Pancreas (tissue), 10 donors: ENCODE results near the gene LAIR2. TPM values are rescaled to one million over a fixed set of nuclear protein-coding genes. Genes with fewer than 3 reads are reported as not detected.

Source experiments
- ATAC-seq, 4 donors: fragments of 200-7000 bp; cut with Tn5 transposase; one replicate each; pipeline versions ENCODE4 v1.8.0 to v1.9.1; 2020; ENCODE audit warnings: mild to moderate bottlenecking in 4 of 4, moderate library complexity in 4 of 4
- DNase-seq, 6 donors: peaks; one replicate each; pipeline ENCODE4 v3.0.0-alpha.2; 2020
- FAIRE-seq: peaks from 2 replicates; lab custom pipeline; 2012; peaks lifted over from hg19 to GRCh38; lab: Jason Lieb, UNC
- H3K27ac ChIP-seq, 4 donors: fragments of 200-600 bp; sonication (generic); 1 replicate in 3 of 4; 2 replicates in 1 of 4; pipeline versions ENCODE4 v1.5.0 to v1.8.0; 2020
- H3K27me3 ChIP-seq, 4 donors: fragments of 200-600 bp; one replicate each; pipeline ENCODE4 v1.8.0; 2021
- H3K36me3 ChIP-seq, 3 donors: fragments of 200-600 bp; sonication (generic) in 1 of 3; one replicate each; pipeline versions ENCODE4 v1.5.0 to v1.8.0; 2020 to 2021
- H3K4me1 ChIP-seq, 3 donors: fragments of 200-600 bp; one replicate each; pipeline ENCODE4 v1.8.0; 2021
- H3K4me3 ChIP-seq, 4 donors: fragments of 200-600 bp; sonication (generic) in 2 of 4; one replicate each; pipeline versions ENCODE4 v1.5.0 to v1.8.0; 2020 to 2021
- H3K9me3 ChIP-seq, 4 donors: fragments of 200-600 bp; one replicate each; pipeline ENCODE4 v1.8.0; 2021
- WGBS, 2 donors: extraction: QIAGEN DNeasy Blood & Tissue Kit; methylation state at CpG; one replicate each; pipeline ENCODE4 v1.1.7; 2013; 5-methylcytosine and 5-hydroxymethylcytosine counted together
- intact Hi-C, 3 donors: fragments of 100-400 bp; cut with DNase I; formaldehyde crosslinking; loops; one replicate each; pipeline versions ENCODE4 v1.11.1 to v1.14.2; 2022
- polyA plus RNA-seq, 2 donors: library from polyadenylated mRNA; stranded (reverse); fragments of 200-250 nt; gene quantifications; one replicate each; pipeline ENCODE4 v1.2.3, GENCODE V29; 2013
- total RNA-seq, 6 donors: library from RNA; stranded (reverse); fragmentation: NEBNext Ultra II Directional in 4 of 6; extraction: Animal tissue kit (Norgen Biotek cat#: 25700) in 4 of 6; gene quantifications; one replicate each; pipeline versions ENCODE4 v1.2.1 to v1.2.4, GENCODE V29; 2021 to 2023
- TF ChIP-seq, protein P1 (sequence below), 4 donors: fragments of 200-600 bp; sonication (generic) in 3 of 4; IDR thresholded peaks; one replicate each; pipeline versions ENCODE4 v1.5.0 to v1.8.0; 2021; ENCODE audit warnings: antibody characterized with exemption in 4 of 4
- donor health status: healthy with polysubstance abuse.
- donor health status: DM: no; HTN: no; CAD: no; lungs with moderate emphysema.
- donor health status: DM: no; HTN: no; CAD: no.
- donor health status: control.
- donor health status: control.
- donor health status: Bipolar disorder and iron deficiency.
- donor health status: DM: yes; HTN: yes; CAD: no.
- donor health status: DM: no; HTN: no; CAD: no.
- donor health status: DM: no; HTN: no; CAD: no.
- donor health status: DM: yes; HTN: yes; CAD: no.

LAIR2 gene
- total and polyA plus RNA-seq, 8 donors = not detected

- peaks cover 22 to 92% (median 74%) of the 10 kb centered on the region in 3 donors for H3K36me3 ChIP-seq
- 92 to 93% methylated on average over 38 to 40 of the region's 40 CpGs for WGBS, 2 donors
- no peak overlapping the region for H3K4me3 ChIP-seq
- peaks cover 27 to 43% (median 33%) of the 10 kb centered on the region in 3 donors for H3K4me1 ChIP-seq
- no peaks in the 10 kb centered on the region for H3K27me3 ChIP-seq
- FAIRE-seq = no peak
- H3K27ac ChIP-seq = no peak overlapping the region
- intact Hi-C loops = no loop called here
- no peak for ATAC-seq
- no peaks in the 10 kb centered on the region for H3K9me3 ChIP-seq
- TF ChIP-seq, protein P1, sequence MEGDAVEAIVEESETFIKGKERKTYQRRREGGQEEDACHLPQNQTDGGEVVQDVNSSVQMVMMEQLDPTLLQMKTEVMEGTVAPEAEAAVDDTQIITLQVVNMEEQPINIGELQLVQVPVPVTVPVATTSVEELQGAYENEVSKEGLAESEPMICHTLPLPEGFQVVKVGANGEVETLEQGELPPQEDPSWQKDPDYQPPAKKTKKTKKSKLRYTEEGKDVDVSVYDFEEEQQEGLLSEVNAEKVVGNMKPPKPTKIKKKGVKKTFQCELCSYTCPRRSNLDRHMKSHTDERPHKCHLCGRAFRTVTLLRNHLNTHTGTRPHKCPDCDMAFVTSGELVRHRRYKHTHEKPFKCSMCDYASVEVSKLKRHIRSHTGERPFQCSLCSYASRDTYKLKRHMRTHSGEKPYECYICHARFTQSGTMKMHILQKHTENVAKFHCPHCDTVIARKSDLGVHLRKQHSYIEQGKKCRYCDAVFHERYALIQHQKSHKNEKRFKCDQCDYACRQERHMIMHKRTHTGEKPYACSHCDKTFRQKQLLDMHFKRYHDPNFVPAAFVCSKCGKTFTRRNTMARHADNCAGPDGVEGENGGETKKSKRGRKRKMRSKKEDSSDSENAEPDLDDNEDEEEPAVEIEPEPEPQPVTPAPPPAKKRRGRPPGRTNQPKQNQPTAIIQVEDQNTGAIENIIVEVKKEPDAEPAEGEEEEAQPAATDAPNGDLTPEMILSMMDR (IDR thresholded peaks at IDR 0.05) = no peak
- peak in 2 of 6 donors; percentile 46 to 79 for DNase-seq
These were observed 46.7 kb upstream of the LAIR2 start for GRCh38 chr19:54455786-54456422.

GRCh38 chr19:54456423-54457373 lies 45.9 kb upstream of the LAIR2 start:
- no peak for ATAC-seq
- Histone ChIP-seq H3K36me3 (peaks cover 22 to 99% (median 79%) of the 10 kb centered on the region in 3 donors), H3K27ac (no peak overlapping the region), H3K9me3 (no peaks in the 10 kb centered on the region), H3K4me1 (peaks cover 23 to 43% (median 28%) of the 10 kb centered on the region in 3 donors), H3K27me3 (no peaks in the 10 kb centered on the region), H3K4me3 (no peak overlapping the region)
- DNase-seq = peak in 2 of 6 donors; percentile 33 to 78
- WGBS, 2 donors = 93 to 94% methylated on average over 51 of the region's 51 CpGs
- TF ChIP-seq, protein P1 (IDR thresholded peaks at IDR 0.05) = no peak
- intact Hi-C loops = no loop called here
- FAIRE-seq = no peak

GRCh38 chr19:54457773-54458647 lies 44.6 kb upstream of the LAIR2 start:
- Histone ChIP-seq H3K27me3 (no peaks in the 10 kb centered on the region), H3K36me3 (peaks cover 18 to 92% (median 68%) of the 10 kb centered on the region in 3 donors), H3K27ac (peak overlapping the region in 3 of 4 donors; percentile 22 to 84 (median 36)), H3K4me1 (peaks cover 27 to 46% (median 32%) of the 10 kb centered on the region in 3 donors), H3K4me3 (no peak overlapping the region), H3K9me3 (no peaks in the 10 kb centered on the region)
- FAIRE-seq (no peak), ATAC-seq (no peak), DNase-seq (peak in 3 of 6 donors; percentile 31 to 67 (median 41))
- 80 to 88% methylated on average over 40 to 42 of the region's 42 CpGs for WGBS, 2 donors
- TF ChIP-seq, protein P1 (IDR thresholded peaks at IDR 0.05) = no peak
- intact Hi-C loops = no loop called here

DNA sequence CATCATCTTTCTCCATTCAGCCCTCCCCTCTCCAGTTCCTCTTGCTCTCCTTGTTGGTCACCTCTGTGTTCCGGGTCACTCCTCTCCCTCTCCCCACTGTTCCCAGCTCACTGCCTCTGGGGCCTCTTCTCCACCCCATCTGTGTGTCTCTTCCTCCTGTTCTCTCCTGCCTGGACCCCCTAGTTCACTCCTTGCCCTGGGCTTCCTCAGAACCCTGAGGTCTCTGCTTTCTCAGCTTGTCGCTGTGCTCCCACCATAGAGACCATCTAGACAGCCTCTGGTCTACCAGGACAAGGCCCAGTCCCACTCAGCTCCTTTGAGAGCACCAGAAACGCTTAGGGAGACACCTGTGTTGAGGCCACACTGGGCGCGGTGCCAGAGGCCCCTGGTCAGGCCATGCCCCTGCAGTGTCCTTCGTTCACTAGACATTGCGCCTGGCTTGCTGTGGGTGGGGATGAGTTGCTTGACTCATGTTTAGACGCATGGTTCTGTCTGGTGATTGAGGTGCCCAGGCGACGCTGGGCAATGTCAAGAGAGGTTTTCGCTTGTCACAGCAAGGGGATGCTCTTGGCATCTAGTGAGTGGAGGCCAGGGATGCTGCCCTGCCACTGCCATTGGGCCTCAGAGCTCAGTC lies 43.9 kb upstream of the LAIR2 start:
- Histone ChIP-seq H3K27ac (peak overlapping the region; percentile 36 to 84 (median 65)), H3K36me3 (peaks cover 18 to 84% (median 61%) of the 10 kb centered on the region in 3 donors), H3K4me3 (no peak overlapping the region), H3K4me1 (peaks cover 20 to 46% (median 31%) of the 10 kb centered on the region in 3 donors), H3K27me3 (no peaks in the 10 kb centered on the region), H3K9me3 (no peaks in the 10 kb centered on the region)
- peak in 4 of 6 donors; percentile 55 to 90 (median 74) for DNase-seq
- ATAC-seq = no peak
- intact Hi-C loops = no loop called here
- no peak for FAIRE-seq
- TF ChIP-seq, protein P1 (IDR thresholded peaks at IDR 0.05) = no peak
- WGBS, 2 donors = 65 to 71% methylated on average over 11 of the region's 11 CpGs
